ENCODE data around the gene SETDB2.

Gene SETDB2

DNA sequence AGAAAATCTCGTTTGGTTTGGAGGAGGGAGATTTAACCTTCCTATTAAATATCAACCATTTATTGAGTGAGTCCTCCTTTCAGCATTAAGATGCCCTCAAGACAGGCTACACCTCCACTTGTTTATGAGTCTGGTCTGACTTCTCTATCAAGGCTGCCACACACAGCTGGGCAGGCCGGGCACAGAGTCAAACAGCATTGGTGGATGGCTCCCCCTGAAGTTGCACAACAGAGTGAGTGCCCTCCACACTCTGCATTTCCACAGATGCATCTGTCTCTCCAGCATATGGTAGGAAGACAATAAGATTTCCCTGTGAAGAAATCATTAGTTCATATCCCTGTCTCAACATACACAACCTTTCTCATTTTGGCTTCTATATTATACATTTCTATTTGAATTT is 83.0 kb downstream of the SETDB2 start:
- H3K27ac ChIP-seq = no peak overlapping the region
- no peak for DNase-seq (ENCODE audit: low read depth, low spot score)

DNA sequence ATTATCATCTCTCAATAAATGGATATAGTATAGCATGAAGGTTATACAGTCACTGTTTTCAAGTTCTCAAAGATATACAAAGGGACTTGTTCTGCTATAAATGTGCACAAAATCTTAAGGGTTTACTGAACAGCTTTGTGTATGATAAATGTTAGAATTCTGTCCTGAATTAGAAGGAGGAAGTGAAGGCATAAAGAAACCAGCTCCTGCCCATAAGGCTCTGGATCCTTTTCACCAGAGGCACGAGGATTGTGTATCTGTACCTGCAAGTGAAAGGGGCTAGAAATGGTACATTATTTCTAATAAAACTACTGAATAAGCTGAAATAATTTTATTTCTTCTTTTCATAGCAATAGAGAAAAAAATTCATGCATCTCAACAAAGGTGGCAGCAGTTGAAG is 84.1 kb downstream of the SETDB2 start:
- no peak for DNase-seq (ENCODE audit: low read depth, low spot score)
- no peak overlapping the region for H3K27ac ChIP-seq

DNA sequence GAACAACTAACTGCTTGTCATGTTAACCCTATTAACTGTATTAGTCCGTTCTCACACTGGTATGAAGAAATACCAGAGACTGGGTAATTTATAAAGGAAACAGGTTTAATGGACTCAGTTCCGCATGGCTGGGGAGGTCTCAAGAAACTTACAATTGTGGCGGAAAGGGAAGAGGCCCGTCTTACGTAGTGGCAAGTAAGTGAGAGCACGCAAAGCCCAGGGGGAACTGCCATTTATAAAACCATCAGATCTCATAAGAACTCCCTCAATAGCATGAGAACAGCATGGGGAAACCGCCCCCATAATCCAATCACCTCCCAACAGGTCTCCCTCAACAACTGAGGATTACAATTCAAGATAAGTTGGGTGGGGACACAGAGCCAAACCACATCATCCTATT is 86.4 kb downstream of the SETDB2 start:
- no peak for DNase-seq (ENCODE audit: low read depth, low spot score)
- no peak overlapping the region for H3K27ac ChIP-seq

DNA sequence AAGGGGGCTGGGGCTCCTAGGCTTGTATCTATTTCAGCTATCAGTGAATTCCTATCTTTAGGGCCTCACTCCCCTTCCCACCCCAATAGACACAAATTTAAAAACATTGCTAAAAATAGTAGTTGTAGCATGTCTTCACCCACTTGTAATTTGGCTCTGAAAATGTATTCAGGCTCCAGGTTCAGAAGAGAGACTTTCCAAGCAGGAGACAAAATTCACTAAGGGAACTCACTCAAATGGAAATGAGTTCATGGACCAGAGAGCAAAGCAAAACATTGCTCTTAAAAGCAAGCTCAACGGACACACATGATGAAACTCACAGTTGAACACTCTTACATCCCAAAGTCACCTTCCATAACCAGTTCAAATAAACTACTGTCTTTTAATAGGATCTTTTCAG is 88.5 kb downstream of the SETDB2 start:
- H3K27ac ChIP-seq = no peak overlapping the region
- no peak for DNase-seq (ENCODE audit: low read depth, low spot score)

DNA sequence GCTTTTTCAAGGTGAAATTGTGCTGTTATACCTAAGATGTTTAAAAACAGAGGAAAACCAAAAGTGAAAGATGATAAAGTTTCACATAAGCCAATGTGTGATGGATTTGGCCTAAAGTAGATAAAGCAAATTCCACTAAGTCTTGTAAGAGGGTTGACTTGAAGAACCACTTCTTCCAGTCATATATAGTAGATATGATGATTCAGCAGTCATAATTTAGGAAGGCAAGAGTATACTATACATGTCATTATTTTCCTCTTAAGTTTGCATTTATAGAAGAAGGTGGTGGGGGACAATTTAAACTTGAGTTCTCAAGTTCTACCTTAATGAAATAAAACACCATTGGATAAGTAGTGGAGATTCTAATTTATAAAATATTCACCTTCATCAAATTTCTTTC is 88.9 kb downstream of the SETDB2 start:
- DNase-seq (ENCODE audit: low read depth, low spot score) = no peak
- no peak overlapping the region for H3K27ac ChIP-seq

DNA sequence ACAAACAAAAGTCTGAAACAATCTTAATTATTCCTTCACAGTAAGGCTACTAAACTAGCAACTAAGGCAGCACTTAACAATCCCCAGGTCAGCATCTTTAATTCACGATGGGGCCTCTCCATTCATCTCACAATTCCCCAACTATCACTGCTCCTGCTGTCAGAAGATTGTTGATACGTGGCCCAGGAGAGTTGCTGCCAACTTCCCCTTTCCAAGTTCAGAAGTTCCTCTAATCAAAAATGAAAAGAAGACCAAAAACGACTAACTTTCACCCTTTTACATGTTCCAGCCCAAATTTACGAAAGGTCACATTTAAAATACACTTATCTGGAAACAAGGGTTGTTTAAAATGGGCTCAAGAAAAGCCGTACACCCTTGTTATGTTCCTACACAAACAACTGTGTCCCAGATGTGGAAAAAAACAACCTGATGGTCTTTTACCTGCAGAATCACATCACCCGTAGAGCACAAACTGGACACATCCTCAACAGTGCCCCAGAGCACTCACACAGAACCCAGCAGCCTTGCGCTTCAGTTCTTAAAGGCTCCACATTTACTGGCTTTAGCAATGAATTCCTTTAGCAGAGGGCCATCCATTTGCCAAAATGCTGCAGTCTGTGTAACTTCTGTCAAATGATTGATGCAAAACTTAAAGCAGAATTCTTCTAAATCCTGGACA is 89.7 kb downstream of the SETDB2 start:
- H3K27ac ChIP-seq = no peak overlapping the region
- no peak for DNase-seq (ENCODE audit: low read depth, low spot score)

DNA sequence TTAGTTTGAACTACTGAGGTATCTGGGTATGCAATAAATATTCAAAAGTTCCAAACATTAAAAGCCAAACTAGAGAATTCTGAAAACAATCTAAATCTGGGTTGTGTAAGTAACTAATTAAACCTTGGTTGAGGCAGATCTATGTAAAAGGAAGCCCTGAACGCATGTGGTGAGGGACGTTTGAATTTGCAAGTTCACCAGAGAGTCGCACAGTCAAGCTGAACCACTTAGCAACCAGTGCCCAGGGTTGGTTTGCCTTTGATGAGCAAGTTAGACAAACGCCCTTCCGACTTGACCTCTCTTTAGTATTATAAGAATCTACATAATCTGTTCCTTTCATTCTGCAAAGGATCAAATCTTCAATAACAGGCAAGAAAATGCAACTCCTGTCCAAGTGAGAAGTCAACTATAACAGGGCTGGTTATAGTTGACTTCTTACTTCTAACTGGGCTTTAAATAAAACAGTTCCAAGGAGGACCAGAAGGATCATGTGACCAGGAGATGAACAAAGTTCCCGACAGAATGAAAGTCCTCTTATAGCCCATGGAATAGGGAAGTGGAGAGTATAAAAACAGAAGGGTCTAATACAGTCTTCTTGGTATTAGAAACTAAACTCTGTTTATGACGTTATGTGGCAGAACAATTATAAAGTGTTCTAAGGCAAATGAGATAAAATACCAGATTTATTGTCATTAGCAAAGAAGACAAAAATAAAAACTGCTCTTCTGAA is 92.2 kb downstream of the SETDB2 start:
- H3K27ac ChIP-seq = no peak overlapping the region
- DNase-seq (ENCODE audit: low read depth, low spot score) = no peak

DNA sequence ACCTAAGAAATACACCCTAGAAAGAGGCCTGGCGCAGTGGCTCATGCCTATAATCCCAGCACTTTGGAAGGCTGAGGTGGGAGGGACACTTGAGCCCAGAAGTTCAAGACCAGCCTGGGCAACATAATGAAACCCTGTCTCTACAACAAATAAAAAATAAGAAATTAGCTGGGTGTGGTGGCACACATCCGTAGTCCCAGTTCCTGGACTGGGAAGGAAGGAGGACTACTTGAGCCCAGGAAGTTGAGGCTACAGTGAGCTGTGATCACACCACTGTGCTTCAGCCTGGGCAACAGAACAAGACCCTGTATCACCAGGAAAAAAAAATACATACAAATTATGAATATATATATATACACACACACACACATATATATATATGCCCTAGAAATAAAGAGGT is 94.3 kb downstream of the SETDB2 start:
- no peak overlapping the region for H3K27ac ChIP-seq
- no peak for DNase-seq (ENCODE audit: low read depth, low spot score)

DNA sequence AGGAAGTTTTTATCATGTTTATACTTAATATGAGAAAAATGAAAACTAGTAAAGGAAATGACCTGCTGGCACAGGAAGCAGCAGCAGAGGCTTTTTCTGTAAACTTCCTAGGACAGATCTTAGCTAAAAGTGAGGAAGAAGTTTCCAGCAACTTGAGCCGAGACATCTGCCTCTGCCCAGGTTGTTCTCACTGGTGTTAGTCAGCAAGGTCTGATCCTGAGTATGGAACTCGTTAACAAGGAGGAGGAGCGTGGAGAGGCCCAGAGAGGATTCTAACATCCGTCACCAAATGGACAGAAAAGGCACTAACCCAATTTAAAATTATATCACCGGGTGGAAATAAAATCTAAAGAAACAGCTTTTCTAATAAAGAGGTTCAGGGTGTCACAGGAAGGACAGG is 95.2 kb downstream of the SETDB2 start:
- DNase-seq (ENCODE audit: low read depth, low spot score) = no peak
- H3K27ac ChIP-seq = no peak overlapping the region

DNA sequence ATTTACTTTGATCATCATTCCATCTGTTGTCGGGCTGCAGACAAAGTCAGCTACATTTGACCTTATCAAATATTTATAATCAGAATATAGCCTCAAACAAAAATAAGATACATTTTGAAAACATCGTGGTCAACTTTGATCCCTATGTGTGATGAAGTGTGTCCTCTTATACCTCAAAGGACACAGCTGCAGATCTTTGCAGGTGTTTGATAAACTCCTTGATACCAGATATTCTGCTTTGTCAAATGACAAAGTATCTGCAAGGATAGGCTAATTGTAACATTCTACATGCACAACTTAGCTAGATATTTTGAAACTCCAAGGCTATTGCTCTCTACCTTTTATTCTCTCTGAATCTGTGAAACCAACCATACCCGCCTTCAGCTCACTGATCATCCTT is 95.7 kb downstream of the SETDB2 start:
- no peak for DNase-seq (ENCODE audit: low read depth, low spot score)

DNA sequence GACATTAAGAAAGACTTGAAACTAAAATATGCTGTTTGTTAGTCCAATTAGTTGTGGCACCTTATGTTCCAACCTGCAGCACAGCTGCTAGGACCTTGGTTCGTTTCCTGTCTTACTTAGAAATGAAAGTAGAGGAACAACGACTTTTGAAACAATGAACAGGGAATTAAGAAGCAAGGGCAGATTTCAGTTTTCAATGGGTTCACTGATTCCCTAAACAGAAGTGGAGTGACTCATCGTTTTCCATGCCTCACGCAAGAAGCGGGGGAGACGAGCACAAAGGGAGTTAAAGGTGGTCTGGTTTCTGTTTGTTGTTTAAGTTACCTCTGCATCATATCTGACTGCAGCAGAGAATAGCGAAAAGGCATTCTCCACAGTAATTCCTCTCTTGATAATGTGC is 96.5 kb downstream of the SETDB2 start:
- no peak overlapping the region for H3K27ac ChIP-seq
- no peak for DNase-seq (ENCODE audit: low read depth, low spot score)

More for the DNA sequence above, 95.7 kb downstream of the SETDB2 start:
- H3K27ac ChIP-seq = no peak overlapping the region

DNA sequence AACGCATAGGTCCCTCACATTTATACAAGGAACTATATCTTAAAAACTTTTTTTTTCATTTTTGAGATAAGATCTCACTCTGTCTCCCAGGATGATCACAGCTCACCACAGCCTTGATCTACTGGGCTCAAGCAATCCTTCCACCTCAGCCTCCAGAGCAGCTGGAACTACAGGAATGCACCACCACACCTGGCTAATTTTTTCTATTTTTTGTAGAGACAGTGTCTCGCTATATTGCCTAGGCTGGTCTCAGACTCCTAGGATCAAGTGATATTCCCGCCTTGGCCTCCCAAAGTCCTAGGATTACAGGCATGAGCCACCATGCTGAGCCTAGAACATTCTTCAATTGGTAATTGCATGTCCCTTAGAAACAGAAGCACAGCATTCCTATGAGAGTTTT is 99.6 kb downstream of the SETDB2 start:
- no peak for DNase-seq (ENCODE audit: low read depth, low spot score)
- H3K27ac ChIP-seq = no peak overlapping the region
